HepG2 (cell line): ENCODE measurements around the gene KIF22. TPM values are rescaled to one million over a fixed set of nuclear protein-coding genes. Genes with fewer than 3 reads are reported as not detected.

Experiments used
- ARID2 ChIP-seq: sonication (generic); formaldehyde crosslinking; IDR thresholded peaks from 2 replicates; pipeline ENCODE4 v1.8.1; 2022; ENCODE audit warnings: mild to moderate bottlenecking, missing genetic modification reagents, borderline replicate concordance
- HOXD1 ChIP-seq: sonication (generic); formaldehyde crosslinking; IDR thresholded peaks from 2 replicates; pipeline ENCODE4 v1.5.0; 2020; ENCODE audit warnings: missing genetic modification reagents
- MYC ChIP-seq: sonication (generic); formaldehyde crosslinking; IDR thresholded peaks from 2 replicates; pipeline ENCODE4 v1.9.0; 2021; ENCODE audit warnings: missing genetic modification reagents, borderline replicate concordance
- NCOR1 ChIP-seq: fragments of 200-600 bp; sonication (generic); IDR thresholded peaks from 2 replicates; pipeline ENCODE4 v1.7.0; 2017; ENCODE audit warnings: antibody characterized with exemption, low read length, borderline replicate concordance
- RAD51 ChIP-seq: fragments of 450-650 bp; IDR thresholded peaks from 2 replicates; pipeline ENCODE4 v1.6.1; 2016; ENCODE audit warnings: borderline replicate concordance
- SIX4 ChIP-seq: sonication (generic); formaldehyde crosslinking; IDR thresholded peaks from 2 replicates; pipeline ENCODE4 v1.4.0; 2020; ENCODE audit warnings: missing genetic modification reagents
- ZMYM3 ChIP-seq: sonication (generic); formaldehyde crosslinking; IDR thresholded peaks from 2 replicates; pipeline ENCODE4 v1.5.1; 2020; ENCODE audit warnings: mild to moderate bottlenecking, missing genetic modification reagents
- ZNF101 ChIP-seq: sonication (generic); formaldehyde crosslinking; IDR thresholded peaks from 2 replicates; pipeline ENCODE4 v1.4.0; 2020; ENCODE audit warnings: mild to moderate bottlenecking, low read depth, missing genetic modification reagents, borderline replicate concordance
- ZNF605 ChIP-seq: sonication (generic); formaldehyde crosslinking; IDR thresholded peaks from 2 replicates; pipeline ENCODE4 v1.8.0; 2022; ENCODE audit warnings: mild to moderate bottlenecking, missing genetic modification reagents
- ZNF761 ChIP-seq: sonication (generic); formaldehyde crosslinking; conservative IDR thresholded peaks from 2 replicates; pipeline ENCODE4 v1.4.0; 2020; ENCODE audit warnings: mild to moderate bottlenecking, missing genetic modification reagents
- ZSCAN12 ChIP-seq: sonication (generic); formaldehyde crosslinking; IDR thresholded peaks from 2 replicates; pipeline ENCODE4 v1.9.0; 2021; ENCODE audit warnings: mild to moderate bottlenecking, missing genetic modification reagents
- polyA plus RNA-seq, 8 experiments: library from polyadenylated mRNA; depleted of rRNA in 3 of 8; stranded (reverse) in 7 of 8; unstranded in 1 of 8; fragments of >200 nt; fragmentation: Illumina TruSeq in 4 of 8; extraction: Trizol in 4 of 8; gene quantifications; 2 replicates each; pipeline versions ENCODE4 v1.2.1 to v1.2.3, GENCODE V29; 2011 to 2016; ENCODE audit warnings: low read depth in 4 of 8, missing spikeins in 1 of 8, mixed read lengths in 1 of 8; ENCODE audit not compliant: insufficient read depth in 1 of 8
- total RNA-seq, 5 experiments: library from RNA; depleted of rRNA; stranded (reverse); fragments of >200 nt; fragmentation: Illumina TruSeq; extraction: Trizol; gene quantifications; 2 replicates each; pipeline ENCODE4 v1.2.3, GENCODE V29; 2016; ENCODE audit warnings: low read depth in 1 of 5
- TF ChIP-seq, protein P1 (sequence below): sonication (generic); formaldehyde crosslinking; conservative IDR thresholded peaks from 2 replicates; pipeline ENCODE4 v1.4.0; 2020; ENCODE audit warnings: mild to moderate bottlenecking, missing genetic modification reagents, moderate library complexity
- TF ChIP-seq, protein P2 (sequence below): sonication (generic); formaldehyde crosslinking; IDR thresholded peaks from 2 replicates; pipeline ENCODE4 v1.8.0; 2022; ENCODE audit warnings: missing genetic modification reagents, mild to moderate bottlenecking, moderate library complexity, borderline replicate concordance
- TF ChIP-seq, protein P3 (sequence below): sonication (generic); formaldehyde crosslinking; IDR thresholded peaks from 2 replicates; pipeline ENCODE4 v1.4.0; 2020; ENCODE audit warnings: missing genetic modification reagents
- TF ChIP-seq, protein P4 (sequence below): sonication (generic); formaldehyde crosslinking; IDR thresholded peaks from 2 replicates; pipeline ENCODE4 v1.4.0; 2020; ENCODE audit warnings: missing genetic modification reagents, borderline replicate concordance
- TF ChIP-seq, protein P5 (sequence below): sonication (generic); formaldehyde crosslinking; IDR thresholded peaks from 2 replicates; pipeline ENCODE4 v1.4.0; 2020; ENCODE audit warnings: mild to moderate bottlenecking, missing genetic modification reagents
- TF ChIP-seq, protein P6 (sequence below): sonication (generic); formaldehyde crosslinking; IDR thresholded peaks from 2 replicates; pipeline ENCODE4 v1.9.0; 2021; ENCODE audit warnings: missing genetic modification reagents, mild to moderate bottlenecking, borderline replicate concordance

Gene KIF22
- total and polyA plus RNA-seq, 2 of the 13 experiments (the other 11 are each of a cell fraction or from before 2014, with no cell fraction given): 95.8 to 118 TPM

DNA sequence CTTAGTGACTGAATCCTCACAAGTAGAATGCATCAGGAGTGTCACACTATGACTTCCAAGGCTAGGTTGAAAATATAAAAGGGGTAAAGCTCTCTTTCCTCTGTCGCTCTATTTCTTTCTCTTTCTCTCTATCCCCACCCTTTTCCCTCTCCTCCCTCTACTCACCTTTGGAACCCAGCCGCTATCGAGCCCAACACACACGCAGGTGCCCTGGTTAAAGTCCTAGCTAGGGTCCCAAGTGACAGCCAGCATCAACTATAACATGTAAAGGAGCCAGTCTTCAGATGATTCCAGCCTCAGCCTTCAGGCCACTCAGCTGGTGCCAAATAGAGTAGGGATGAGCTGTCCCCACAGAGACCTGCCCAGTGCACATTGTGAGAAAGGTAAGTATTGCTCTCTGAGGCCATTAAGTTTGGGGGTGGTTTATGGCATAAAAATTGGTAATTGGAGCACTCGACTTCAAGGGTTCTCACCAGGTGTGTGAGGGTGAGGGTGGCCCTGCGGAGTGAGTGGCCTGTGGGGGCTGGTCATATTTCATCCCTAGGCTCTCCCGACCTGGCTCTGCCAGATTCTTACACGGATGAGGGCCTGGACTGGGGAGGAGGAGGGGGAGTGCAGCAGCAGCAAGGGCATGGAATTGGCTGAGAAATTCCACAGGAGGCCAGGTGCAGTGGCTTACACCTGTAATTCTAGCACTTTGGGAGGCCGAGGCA lies 29.8 kb upstream of the KIF22 start (continued):
- TF ChIP-seq, protein P1, sequence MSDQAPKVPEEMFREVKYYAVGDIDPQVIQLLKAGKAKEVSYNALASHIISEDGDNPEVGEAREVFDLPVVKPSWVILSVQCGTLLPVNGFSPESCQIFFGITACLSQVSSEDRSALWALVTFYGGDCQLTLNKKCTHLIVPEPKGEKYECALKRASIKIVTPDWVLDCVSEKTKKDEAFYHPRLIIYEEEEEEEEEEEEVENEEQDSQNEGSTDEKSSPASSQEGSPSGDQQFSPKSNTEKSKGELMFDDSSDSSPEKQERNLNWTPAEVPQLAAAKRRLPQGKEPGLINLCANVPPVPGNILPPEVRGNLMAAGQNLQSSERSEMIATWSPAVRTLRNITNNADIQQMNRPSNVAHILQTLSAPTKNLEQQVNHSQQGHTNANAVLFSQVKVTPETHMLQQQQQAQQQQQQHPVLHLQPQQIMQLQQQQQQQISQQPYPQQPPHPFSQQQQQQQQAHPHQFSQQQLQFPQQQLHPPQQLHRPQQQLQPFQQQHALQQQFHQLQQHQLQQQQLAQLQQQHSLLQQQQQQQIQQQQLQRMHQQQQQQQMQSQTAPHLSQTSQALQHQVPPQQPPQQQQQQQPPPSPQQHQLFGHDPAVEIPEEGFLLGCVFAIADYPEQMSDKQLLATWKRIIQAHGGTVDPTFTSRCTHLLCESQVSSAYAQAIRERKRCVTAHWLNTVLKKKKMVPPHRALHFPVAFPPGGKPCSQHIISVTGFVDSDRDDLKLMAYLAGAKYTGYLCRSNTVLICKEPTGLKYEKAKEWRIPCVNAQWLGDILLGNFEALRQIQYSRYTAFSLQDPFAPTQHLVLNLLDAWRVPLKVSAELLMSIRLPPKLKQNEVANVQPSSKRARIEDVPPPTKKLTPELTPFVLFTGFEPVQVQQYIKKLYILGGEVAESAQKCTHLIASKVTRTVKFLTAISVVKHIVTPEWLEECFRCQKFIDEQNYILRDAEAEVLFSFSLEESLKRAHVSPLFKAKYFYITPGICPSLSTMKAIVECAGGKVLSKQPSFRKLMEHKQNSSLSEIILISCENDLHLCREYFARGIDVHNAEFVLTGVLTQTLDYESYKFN (CRISPR knock-in tag): peak; percentile 37; the same call in 1 of the 2 replicates
- TF ChIP-seq RAD51: no peak
- TF ChIP-seq ZSCAN12 (CRISPR knock-in tag): no peak
- TF ChIP-seq ARID2 (CRISPR knock-in tag): no peak
- TF ChIP-seq, protein P2, sequence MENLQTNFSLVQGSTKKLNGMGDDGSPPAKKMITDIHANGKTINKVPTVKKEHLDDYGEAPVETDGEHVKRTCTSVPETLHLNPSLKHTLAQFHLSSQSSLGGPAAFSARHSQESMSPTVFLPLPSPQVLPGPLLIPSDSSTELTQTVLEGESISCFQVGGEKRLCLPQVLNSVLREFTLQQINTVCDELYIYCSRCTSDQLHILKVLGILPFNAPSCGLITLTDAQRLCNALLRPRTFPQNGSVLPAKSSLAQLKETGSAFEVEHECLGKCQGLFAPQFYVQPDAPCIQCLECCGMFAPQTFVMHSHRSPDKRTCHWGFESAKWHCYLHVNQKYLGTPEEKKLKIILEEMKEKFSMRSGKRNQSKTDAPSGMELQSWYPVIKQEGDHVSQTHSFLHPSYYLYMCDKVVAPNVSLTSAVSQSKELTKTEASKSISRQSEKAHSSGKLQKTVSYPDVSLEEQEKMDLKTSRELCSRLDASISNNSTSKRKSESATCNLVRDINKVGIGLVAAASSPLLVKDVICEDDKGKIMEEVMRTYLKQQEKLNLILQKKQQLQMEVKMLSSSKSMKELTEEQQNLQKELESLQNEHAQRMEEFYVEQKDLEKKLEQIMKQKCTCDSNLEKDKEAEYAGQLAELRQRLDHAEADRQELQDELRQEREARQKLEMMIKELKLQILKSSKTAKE (CRISPR knock-in tag): no peak
- TF ChIP-seq SIX4 (CRISPR knock-in tag): no peak
- TF ChIP-seq ZNF761 (CRISPR knock-in tag): no peak
- TF ChIP-seq, protein P3, sequence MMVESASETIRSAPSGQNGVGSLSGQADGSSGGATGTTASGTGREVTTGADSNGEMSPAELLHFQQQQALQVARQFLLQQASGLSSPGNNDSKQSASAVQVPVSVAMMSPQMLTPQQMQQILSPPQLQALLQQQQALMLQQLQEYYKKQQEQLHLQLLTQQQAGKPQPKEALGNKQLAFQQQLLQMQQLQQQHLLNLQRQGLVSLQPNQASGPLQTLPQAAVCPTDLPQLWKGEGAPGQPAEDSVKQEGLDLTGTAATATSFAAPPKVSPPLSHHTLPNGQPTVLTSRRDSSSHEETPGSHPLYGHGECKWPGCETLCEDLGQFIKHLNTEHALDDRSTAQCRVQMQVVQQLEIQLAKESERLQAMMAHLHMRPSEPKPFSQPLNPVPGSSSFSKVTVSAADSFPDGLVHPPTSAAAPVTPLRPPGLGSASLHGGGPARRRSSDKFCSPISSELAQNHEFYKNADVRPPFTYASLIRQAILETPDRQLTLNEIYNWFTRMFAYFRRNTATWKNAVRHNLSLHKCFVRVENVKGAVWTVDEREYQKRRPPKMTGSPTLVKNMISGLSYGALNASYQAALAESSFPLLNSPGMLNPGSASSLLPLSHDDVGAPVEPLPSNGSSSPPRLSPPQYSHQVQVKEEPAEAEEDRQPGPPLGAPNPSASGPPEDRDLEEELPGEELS (CRISPR knock-in tag): no peak
- 0 out of 2 replicates have a peak, but pooled peaks have one; percentile 25 for TF ChIP-seq ZMYM3 (CRISPR knock-in tag)
- TF ChIP-seq, protein P4, sequence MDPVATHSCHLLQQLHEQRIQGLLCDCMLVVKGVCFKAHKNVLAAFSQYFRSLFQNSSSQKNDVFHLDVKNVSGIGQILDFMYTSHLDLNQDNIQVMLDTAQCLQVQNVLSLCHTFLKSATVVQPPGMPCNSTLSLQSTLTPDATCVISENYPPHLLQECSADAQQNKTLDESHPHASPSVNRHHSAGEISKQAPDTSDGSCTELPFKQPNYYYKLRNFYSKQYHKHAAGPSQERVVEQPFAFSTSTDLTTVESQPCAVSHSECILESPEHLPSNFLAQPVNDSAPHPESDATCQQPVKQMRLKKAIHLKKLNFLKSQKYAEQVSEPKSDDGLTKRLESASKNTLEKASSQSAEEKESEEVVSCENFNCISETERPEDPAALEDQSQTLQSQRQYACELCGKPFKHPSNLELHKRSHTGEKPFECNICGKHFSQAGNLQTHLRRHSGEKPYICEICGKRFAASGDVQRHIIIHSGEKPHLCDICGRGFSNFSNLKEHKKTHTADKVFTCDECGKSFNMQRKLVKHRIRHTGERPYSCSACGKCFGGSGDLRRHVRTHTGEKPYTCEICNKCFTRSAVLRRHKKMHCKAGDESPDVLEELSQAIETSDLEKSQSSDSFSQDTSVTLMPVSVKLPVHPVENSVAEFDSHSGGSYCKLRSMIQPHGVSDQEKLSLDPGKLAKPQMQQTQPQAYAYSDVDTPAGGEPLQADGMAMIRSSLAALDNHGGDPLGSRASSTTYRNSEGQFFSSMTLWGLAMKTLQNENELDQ (CRISPR knock-in tag): no peak
- TF ChIP-seq, protein P5, sequence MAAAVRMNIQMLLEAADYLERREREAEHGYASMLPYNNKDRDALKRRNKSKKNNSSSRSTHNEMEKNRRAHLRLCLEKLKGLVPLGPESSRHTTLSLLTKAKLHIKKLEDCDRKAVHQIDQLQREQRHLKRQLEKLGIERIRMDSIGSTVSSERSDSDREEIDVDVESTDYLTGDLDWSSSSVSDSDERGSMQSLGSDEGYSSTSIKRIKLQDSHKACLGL (CRISPR knock-in tag): no peak
- no peak for TF ChIP-seq NCOR1
- no peak for TF ChIP-seq MYC (CRISPR knock-in tag)
- TF ChIP-seq ZNF605 (CRISPR knock-in tag): peak; percentile 68; the same call in 1 of the 2 replicates
- TF ChIP-seq ZNF101 (CRISPR knock-in tag): no peak
- TF ChIP-seq, protein P6, sequence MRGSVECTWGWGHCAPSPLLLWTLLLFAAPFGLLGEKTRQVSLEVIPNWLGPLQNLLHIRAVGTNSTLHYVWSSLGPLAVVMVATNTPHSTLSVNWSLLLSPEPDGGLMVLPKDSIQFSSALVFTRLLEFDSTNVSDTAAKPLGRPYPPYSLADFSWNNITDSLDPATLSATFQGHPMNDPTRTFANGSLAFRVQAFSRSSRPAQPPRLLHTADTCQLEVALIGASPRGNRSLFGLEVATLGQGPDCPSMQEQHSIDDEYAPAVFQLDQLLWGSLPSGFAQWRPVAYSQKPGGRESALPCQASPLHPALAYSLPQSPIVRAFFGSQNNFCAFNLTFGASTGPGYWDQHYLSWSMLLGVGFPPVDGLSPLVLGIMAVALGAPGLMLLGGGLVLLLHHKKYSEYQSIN (CRISPR knock-in tag): no peak
- TF ChIP-seq HOXD1 (CRISPR knock-in tag): no peak
